ENCODE data around the gene ITGBL1.

ITGBL1 gene

GRCh38 chr13:101628900-101629299 is 176.4 kb downstream of the ITGBL1 start:
- no peak for DNase-seq (ENCODE audit: low spot score)

DNA sequence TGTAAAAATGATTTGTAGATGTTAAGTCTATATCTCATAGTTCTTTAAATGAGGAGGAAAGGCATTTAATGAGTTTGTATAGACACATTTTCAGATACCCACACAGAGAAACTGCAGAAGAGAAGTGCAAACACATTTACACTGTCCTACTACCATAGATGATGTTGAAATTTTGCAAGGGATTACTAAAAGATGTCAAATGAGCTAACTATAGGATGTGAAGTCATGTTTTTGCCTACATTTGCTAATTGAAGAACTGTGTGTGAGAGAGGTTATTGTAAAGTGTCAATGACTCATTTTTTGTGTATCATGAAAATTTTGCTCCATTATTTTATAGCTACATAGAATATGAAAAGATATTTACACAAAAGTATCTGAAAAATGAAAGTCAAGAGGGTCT is 178.9 kb downstream of the ITGBL1 start:
- no peak for DNase-seq (ENCODE audit: low spot score)

DNA sequence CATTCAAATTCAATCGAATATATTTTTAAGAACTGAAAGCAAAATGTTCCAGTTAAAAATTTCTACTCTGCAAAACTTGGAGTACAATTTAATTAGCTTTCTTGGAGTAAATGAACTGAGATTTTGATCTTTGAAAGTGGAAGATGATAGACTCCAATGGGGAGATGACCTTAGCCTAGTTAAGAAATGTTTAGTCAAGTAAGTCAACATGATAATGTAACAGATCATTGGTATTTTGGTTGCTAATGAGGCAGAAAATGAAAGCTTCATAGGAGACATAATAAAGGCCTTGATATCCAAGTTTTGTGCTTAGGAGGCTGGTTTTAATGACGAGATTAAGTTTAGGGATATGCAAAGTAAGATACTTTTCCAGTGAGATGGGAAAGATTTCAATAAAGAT is 181.7 kb downstream of the ITGBL1 start:
- no peak for DNase-seq (ENCODE audit: low spot score)

GRCh38 chr13:101639711-101640110 is 187.2 kb downstream of the ITGBL1 start:
- DNase-seq (ENCODE audit: low spot score) = no peak

DNA sequence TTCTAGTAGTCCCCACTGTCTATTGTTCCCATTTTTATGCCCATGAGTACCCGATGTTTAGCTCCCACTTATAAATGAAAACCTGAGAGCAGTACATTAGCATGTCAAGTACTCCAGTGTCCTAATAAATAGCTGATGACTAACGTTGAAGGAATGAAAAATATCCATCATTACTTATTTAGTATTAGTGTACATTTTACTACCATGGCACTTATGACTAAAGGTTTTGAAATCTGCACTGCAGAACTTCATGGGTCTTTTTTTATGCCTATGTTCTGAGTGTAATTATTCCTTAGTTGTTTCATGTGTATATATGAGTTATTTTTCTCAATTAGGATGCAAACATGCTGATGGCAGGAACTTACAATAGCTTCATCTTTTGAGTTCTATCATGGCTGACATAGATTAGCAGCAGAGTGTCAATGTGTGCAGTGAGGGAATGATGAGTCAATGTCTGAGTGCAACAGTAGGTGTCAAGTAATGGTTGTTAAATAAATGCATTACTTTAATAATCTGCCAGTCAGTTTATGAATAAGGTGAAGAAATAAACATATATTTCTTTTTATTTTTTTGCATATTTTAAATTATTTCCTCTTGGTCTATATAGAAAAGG is 188.4 kb downstream of the ITGBL1 start:
- no peak for DNase-seq (ENCODE audit: low spot score)

- no peak for DNase-seq (ENCODE audit: low spot score)
Observed at GRCh38 chr13:101645871-101646270, 193.4 kb downstream of the ITGBL1 start.

DNA sequence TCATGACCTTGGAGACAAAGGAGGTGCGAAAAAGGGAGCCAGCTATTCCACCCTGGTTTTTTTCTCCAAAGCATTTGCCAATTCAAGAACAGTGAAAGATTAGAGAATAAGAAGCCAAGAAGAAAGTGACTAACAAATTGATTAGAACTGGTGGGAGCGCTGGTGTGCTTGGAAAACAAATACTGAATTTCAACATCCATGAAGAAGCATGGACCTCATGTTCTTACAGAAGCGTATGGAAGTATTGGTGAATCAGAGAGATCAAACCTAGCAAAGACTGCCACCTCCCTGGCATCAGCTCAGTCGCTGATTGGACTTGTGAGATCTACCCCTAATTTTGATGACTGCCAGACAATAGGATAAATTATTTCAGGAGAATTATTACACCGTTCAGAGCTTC is 195.3 kb downstream of the ITGBL1 start:
- DNase-seq (ENCODE audit: low spot score) = no peak

GRCh38 chr13:101648766-101649487 is 196.5 kb downstream of the ITGBL1 start:
- no peak for DNase-seq (ENCODE audit: low spot score)

GRCh38 chr13:101649488-101650126 is 197.1 kb downstream of the ITGBL1 start:
- no peak for DNase-seq (ENCODE audit: low spot score)

GRCh38 chr13:101654883-101655282 is 202.4 kb downstream of the ITGBL1 start:
- DNase-seq (ENCODE audit: low spot score) = no peak

GRCh38 chr13:101655435-101655834 is 203.0 kb downstream of the ITGBL1 start:
- no peak for DNase-seq (ENCODE audit: low spot score)

DNA sequence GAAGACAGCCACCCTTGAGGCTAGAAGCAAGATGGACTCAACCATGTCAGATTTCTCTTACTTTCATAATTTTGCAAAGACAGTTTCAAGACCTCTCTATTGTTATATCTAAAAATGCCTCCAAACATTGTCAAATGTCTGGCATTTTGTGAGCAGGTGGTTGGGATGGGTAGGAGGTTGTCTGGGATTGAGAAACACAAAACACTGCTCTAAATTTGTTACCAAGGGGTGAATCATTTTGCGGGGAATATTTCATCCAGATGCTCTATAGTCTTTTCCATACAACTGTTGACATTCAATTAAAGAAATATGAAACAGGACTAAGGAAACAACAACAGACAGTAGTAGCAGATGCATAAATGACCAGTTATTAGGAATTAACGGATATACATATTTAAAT is 208.2 kb downstream of the ITGBL1 start:
- no peak for DNase-seq (ENCODE audit: low spot score)

- DNase-seq (ENCODE audit: low spot score) = no peak
Observed at GRCh38 chr13:101661839-101662238, 209.4 kb downstream of the ITGBL1 start.

DNA sequence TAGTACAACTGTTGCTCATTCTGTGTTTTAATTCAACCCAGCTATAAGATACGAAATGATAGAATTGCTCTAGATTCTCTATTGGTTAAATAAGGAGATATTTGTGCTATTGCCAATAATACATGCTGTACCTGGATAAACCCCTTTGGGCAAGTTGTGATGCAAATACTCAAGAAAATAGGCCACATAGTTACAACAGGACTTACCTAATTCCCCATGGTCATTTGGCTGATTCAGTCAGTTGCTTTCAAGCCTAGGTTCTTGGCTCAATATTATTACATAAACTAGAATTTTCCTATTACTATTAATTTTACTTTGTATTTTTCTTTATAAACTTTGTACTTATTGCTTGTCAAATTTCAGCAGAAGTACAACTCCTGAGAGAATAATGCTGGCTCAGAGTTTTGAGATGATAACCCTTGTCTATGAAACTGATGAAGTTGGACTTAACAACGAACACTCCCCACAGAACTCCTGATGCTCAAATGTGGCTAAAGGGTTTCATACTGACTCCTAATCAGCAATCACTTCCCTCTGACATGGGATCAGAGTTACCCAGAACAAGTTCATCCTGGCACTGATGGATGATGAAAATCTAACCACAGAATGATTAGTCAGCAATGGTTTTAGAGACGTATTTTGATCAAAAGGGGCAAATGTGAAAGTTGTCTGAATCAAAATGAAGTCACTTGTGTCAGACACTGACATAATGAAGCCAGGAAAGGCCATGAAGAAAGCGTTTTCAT is 221.1 kb downstream of the ITGBL1 start:
- DNase-seq (ENCODE audit: low spot score) = no peak

DNA sequence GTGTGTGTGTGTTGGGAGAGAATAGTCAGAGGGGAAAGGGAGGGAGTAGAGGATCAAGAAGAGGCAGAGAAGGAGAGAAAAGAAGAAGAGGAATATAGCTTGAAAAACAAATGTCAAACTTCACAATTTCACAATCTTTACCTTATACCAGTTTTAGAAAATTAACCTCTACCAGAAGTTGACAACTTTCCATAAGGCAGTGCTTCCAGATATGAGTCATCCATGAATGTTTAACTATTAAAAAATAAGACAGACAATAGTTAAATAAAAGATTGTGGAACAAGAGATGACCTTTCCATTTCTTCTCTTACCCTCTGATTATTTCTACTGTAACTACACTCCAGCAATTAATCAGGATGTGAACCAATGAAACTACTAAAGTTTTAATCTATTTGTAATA is 229.4 kb downstream of the ITGBL1 start:
- no peak for DNase-seq (ENCODE audit: low spot score)

DNA sequence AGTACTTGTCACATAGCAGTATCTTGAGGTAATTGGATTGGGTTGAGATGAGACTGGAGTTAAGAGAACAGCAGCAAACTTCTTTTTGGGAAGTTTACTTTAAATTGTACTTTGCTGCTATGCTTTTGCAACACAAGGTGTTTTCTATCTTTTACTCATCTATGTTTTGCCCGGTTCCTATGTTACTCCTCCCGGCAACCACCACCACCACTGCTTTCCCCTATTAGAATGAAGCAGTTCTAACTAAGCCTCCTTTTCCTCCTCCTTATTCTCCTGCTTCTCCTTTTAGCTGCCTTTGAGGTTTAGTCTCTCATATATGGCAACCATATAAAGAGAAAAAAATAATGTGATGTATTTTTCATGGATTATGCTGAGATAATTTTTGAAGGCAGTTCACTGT is 233.5 kb downstream of the ITGBL1 start:
- no peak for DNase-seq (ENCODE audit: low spot score)

- no peak for DNase-seq (ENCODE audit: low spot score)
Observed at GRCh38 chr13:101690871-101691270, 238.4 kb downstream of the ITGBL1 start.

GRCh38 chr13:101691341-101691860 is 238.9 kb downstream of the ITGBL1 start:
- DNase-seq (ENCODE audit: low spot score) = no peak

GRCh38 chr13:101695870-101696516 is 243.5 kb downstream of the ITGBL1 start:
- no peak for DNase-seq (ENCODE audit: low spot score)

DNA sequence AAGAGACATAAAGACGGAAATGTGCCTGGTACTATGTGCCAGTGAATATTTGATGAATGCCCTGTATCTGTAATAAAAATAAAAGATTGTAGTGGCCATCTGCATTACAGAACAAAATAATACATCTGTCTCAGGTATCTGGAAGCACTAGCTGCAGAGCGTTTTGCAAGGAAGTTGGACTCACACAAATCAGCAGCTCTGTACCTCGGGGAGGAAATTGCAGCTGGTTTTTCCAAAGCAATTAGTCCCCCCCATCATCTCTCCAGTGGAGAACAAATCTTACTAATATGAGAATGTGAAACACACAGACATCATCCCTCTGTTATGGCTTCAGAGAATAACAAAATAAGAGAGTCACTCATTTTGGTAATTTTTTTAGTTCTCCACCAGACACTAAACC is 245.3 kb downstream of the ITGBL1 start:
- DNase-seq (ENCODE audit: low spot score) = no peak

DNA sequence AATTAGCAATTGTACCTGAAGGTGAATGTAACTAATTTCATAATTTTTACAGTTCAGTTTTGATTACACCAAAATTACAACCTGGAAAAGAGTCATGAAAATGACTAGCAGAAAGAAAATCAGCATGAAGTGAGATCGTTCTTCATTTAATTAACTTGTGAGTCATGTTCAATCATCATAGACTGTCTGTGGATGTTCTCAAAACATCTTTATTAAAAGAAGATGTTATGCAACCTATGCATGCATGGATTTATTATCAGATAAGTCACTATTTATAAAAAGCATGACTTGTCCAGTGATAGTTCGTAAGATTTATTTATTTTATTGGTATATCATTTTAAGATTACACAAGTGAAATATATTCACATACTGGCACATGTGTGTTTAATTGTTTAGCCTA is 245.9 kb downstream of the ITGBL1 start:
- DNase-seq (ENCODE audit: low spot score) = no peak

GRCh38 chr13:101700598-101700997 is 248.1 kb downstream of the ITGBL1 start:
- no peak for DNase-seq (ENCODE audit: low spot score)

Measured in CD4-positive, alpha-beta T cell treated with Interleukin-6 at 100 ng/mL for 8 hours (primary cell).